Sigmoid colon (tissue), 7 donors: ENCODE data around the gene MUC5B. TPM values are rescaled to one million over a fixed set of nuclear protein-coding genes. Genes with fewer than 3 reads are reported as not detected.

ENCODE experiments used
- DNase-seq: peaks from one replicate; pipeline ENCODE4 v3.0.0-alpha.2; 2019
- H3K27ac ChIP-seq, 4 donors: fragments of 200-600 bp; sonication (generic); one replicate each; pipeline ENCODE4 v1.5.1; 2016 to 2019; ENCODE audit warnings: mild to moderate bottlenecking in 1 of 4
- H3K27me3 ChIP-seq, 3 donors: fragments of 200-600 bp; sonication (generic); one replicate each; pipeline ENCODE4 v1.5.1; 2019; ENCODE audit warnings: mild to moderate bottlenecking in 1 of 3
- H3K36me3 ChIP-seq, 4 donors: fragments of 200-600 bp; sonication (generic); one replicate each; pipeline ENCODE4 v1.5.1; 2016 to 2019
- H3K4me1 ChIP-seq, 4 donors: fragments of 200-600 bp; sonication (generic); one replicate each; pipeline ENCODE4 v1.5.1; 2017 to 2019
- H3K4me3 ChIP-seq, 4 donors: fragments of 200-600 bp; sonication (generic); one replicate each; pipeline ENCODE4 v1.5.1; 2017 to 2019; ENCODE audit warnings: mild to moderate bottlenecking in 2 of 4, moderate library complexity in 1 of 4
- H3K9me3 ChIP-seq, 4 donors: fragments of 200-600 bp in 3 of 4; sonication (generic) in 3 of 4; one replicate each; pipeline versions ENCODE4 v1.5.1 to v1.6.1; 2013 to 2019
- CTCF ChIP-seq, 4 experiments: fragments of 450-650 bp in 3 of 4; fragments of 200-600 bp in 1 of 4; IDR thresholded peaks; one replicate each; pipeline ENCODE4 v1.5.1; 2016 to 2019; ENCODE audit warnings: antibody characterized with exemption in 4 of 4, mild to moderate bottlenecking in 3 of 4, moderate library complexity in 2 of 4
- EP300 ChIP-seq, 4 donors: sonication (generic); formaldehyde crosslinking; IDR thresholded peaks; one replicate each; pipeline ENCODE4 v1.6.1; 2017; ENCODE audit warnings: antibody characterized with exemption in 4 of 4
- POLR2A ChIP-seq, 2 donors: fragments of 450-650 bp; IDR thresholded peaks; one replicate each; pipeline ENCODE4 v1.6.1; 2016; ENCODE audit warnings: antibody characterized with exemption in 2 of 2, mild to moderate bottlenecking in 2 of 2, moderate library complexity in 2 of 2
- POLR2AphosphoS5 ChIP-seq, 4 donors: sonication (generic); formaldehyde crosslinking; IDR thresholded peaks; one replicate each; pipeline ENCODE4 v1.6.1; 2017; ENCODE audit warnings: antibody characterized with exemption in 4 of 4
- WGBS, 2 donors: extraction: QIAGEN DNeasy Blood & Tissue Kit; methylation state at CpG; one replicate each; pipeline ENCODE4 v1.1.7; 2013; 5-methylcytosine and 5-hydroxymethylcytosine counted together
- intact Hi-C: fragments of 100-400 bp; cut with DNase I; formaldehyde crosslinking; loops from one replicate; pipeline ENCODE4 v1.15.1; 2023
- polyA plus RNA-seq, 3 donors: library from polyadenylated mRNA; stranded (reverse); fragments of 200-250 nt; gene quantifications; one replicate each; pipeline ENCODE4 v1.2.3, GENCODE V29; 2013
- total RNA-seq, 4 donors: library from RNA; depleted of rRNA; stranded (reverse); fragments of >200 nt; gene quantifications; one replicate each; pipeline ENCODE4 v1.1.0, GENCODE V29; 2016
- donor health status: healthy with polysubstance abuse.
- donor health status: Bipolar disorder and iron deficiency.
- donor health status: healthy.

Gene MUC5B
- total and polyA plus RNA-seq, 7 donors, result 0.83 to 131 (median 2.8) TPM; not detected in 3

- Histone ChIP-seq H3K4me3 (no peak overlapping the region), H3K36me3 (peaks cover 35 to 69% (median 45%) of the 10 kb centered on the region in 4 donors), H3K27me3 (no peaks in the 10 kb centered on the region), H3K27ac (no peak overlapping the region), H3K9me3 (no peaks in the 10 kb centered on the region), H3K4me1 (no peaks in the 10 kb centered on the region)
- WGBS, 2 donors, result 95% methylated on average over 46 of the region's 46 CpGs
- intact Hi-C loops, result no loop called here
- TF ChIP-seq POLR2A (IDR thresholded peaks at IDR 0.05) (no peak), POLR2AphosphoS5 (IDR thresholded peaks at IDR 0.05) (no peak), EP300 (IDR thresholded peaks at IDR 0.05) (no peak), CTCF (IDR thresholded peaks at IDR 0.05) (no peak)
- DNase-seq, result no peak
Measured at GRCh38 chr11:1291295-1292017, 68.6 kb downstream of the MUC5B start.

GRCh38 chr11:1292018-1292643 lies 69.3 kb downstream of the MUC5B start:
- 95% methylated on average over 10 of the region's 10 CpGs for WGBS, 2 donors
- H3K4me3 ChIP-seq, result no peak overlapping the region
- intact Hi-C loops, result no loop called here
- H3K27ac ChIP-seq, result no peak overlapping the region
- DNase-seq, result no peak
- H3K9me3 ChIP-seq, result no peaks in the 10 kb centered on the region
- H3K27me3 ChIP-seq, result no peaks in the 10 kb centered on the region
- peaks cover 29 to 66% (median 44%) of the 10 kb centered on the region in 4 donors for H3K36me3 ChIP-seq
- no peaks in the 10 kb centered on the region for H3K4me1 ChIP-seq
- TF ChIP-seq POLR2A (IDR thresholded peaks at IDR 0.05), result no peak
- no peak for TF ChIP-seq EP300 (IDR thresholded peaks at IDR 0.05)
- TF ChIP-seq CTCF (IDR thresholded peaks at IDR 0.05), result no peak
- TF ChIP-seq POLR2AphosphoS5 (IDR thresholded peaks at IDR 0.05), result no peak

GRCh38 chr11:1292644-1293618 lies 70.1 kb downstream of the MUC5B start:
- H3K27me3 ChIP-seq, result no peaks in the 10 kb centered on the region
- DNase-seq, result peak; percentile 56
- H3K4me1 ChIP-seq, result peaks cover 0 to 7% (median 3%) of the 10 kb centered on the region in 4 donors
- WGBS, 2 donors, result 93 to 94% methylated on average over 43 of the region's 43 CpGs
- intact Hi-C loops, result no loop called here
- TF ChIP-seq POLR2A (IDR thresholded peaks at IDR 0.05), result no peak
- TF ChIP-seq CTCF (IDR thresholded peaks at IDR 0.05), result no peak
- no peak for TF ChIP-seq EP300 (IDR thresholded peaks at IDR 0.05)
- TF ChIP-seq POLR2AphosphoS5 (IDR thresholded peaks at IDR 0.05), result no peak
- no peak overlapping the region for H3K4me3 ChIP-seq
- peaks cover 27 to 72% (median 50%) of the 10 kb centered on the region in 4 donors for H3K36me3 ChIP-seq
- H3K9me3 ChIP-seq, result no peaks in the 10 kb centered on the region
- no peak overlapping the region for H3K27ac ChIP-seq

GRCh38 chr11:1293619-1294015 lies 70.8 kb downstream of the MUC5B start:
- no peaks in the 10 kb centered on the region for H3K27me3 ChIP-seq
- H3K4me1 ChIP-seq, result peaks cover 0 to 14% (median 10%) of the 10 kb centered on the region in 4 donors
- intact Hi-C loops, result no loop called here
- DNase-seq, result no peak
- no peak overlapping the region for H3K4me3 ChIP-seq
- H3K36me3 ChIP-seq, result peaks cover 21 to 68% (median 45%) of the 10 kb centered on the region in 4 donors
- WGBS, 2 donors, result 75 to 84% methylated on average over 13 of the region's 13 CpGs
- TF ChIP-seq POLR2A (IDR thresholded peaks at IDR 0.05) (no peak), CTCF (IDR thresholded peaks at IDR 0.05) (peak in 1 of 4 experiments; percentile 6)
- H3K27ac ChIP-seq, result no peak overlapping the region
- H3K9me3 ChIP-seq, result no peaks in the 10 kb centered on the region
